GM12878 (cell line): Measurements from ENCODE around the gene NR3C1. TPM values are rescaled to one million over a fixed set of nuclear protein-coding genes. Genes with fewer than 3 reads are reported as not detected.

Experiments used
- ATAC-seq: fragments of 200-7000 bp; cut with Tn5 transposase; 3 replicates; pipeline ENCODE4 v1.9.1; 2020; ENCODE audit warnings: mild to moderate bottlenecking, moderate library complexity
- BruUV-seq: library from RNA; stranded (reverse); fragments of 400-500 nt; replicated peaks from 2 replicates; lab custom pipeline; 2021; lab: Mats Ljungman, UMichigan
- CTCF ChIA-PET: fragments of 300-600 bp; sonication (Branson Sonifier 250); formaldehyde crosslinking; extraction: SDS; loops from one replicate; lab custom pipeline; 2021; ENCODE audit warnings: inconsistent platforms; lab: Yijun Ruan, JAX
- POLR2A ChIA-PET: fragments of 350-600 bp; formaldehyde crosslinking; extraction: SDS; loops from one replicate; lab custom pipeline; 2021; ENCODE audit warnings: inconsistent platforms; lab: Charles Lee
- RAD21 ChIA-PET: fragments of 300-600 bp; sonication (Branson Sonifier 250); formaldehyde crosslinking; loops from one replicate; lab custom pipeline; 2023; ENCODE audit warnings: antibody characterized with exemption; ENCODE audit not compliant: unreplicated experiment; lab: Charles Lee
- SMC1A ChIA-PET: fragments of 300-600 bp; sonication (Branson Sonifier 250); formaldehyde crosslinking; loops from one replicate; lab custom pipeline; 2023; ENCODE audit not compliant: unreplicated experiment, uncharacterized antibody; lab: Charles Lee
- DNase-seq: peaks from one replicate; pipeline ENCODE4 v3.0.0-alpha.2; 2011; ENCODE audit warnings: low read depth, low spot score
- FAIRE-seq: peaks from 3 replicates; lab custom pipeline; 2011; peaks lifted over from hg19 to GRCh38; lab: Jason Lieb, UNC
- H2AFZ ChIP-seq: 2 replicates; pipeline ENCODE4 v1.6.0; 2011; ENCODE audit warnings: low read depth, low read length, control low read depth; ENCODE audit not compliant: control insufficient read depth
- H3K27ac ChIP-seq: 2 replicates; pipeline ENCODE4 v1.5.1; 2011; ENCODE audit warnings: control low read depth; ENCODE audit not compliant: control insufficient read depth, insufficient read depth
- H3K27me3 ChIP-seq, 2 experiments: replicated peaks in 1 of 2; 2 replicates each; pipeline versions ENCODE4 v1.6.0 to v1.6.1; 2011; ENCODE audit warnings: low read length in 1 of 2; ENCODE audit not compliant: control insufficient read depth in 2 of 2, insufficient read depth in 2 of 2
- H3K36me3 ChIP-seq, 2 experiments: 2 replicates each; pipeline ENCODE4 v1.5.1; 2011; ENCODE audit warnings: low read length in 1 of 2; ENCODE audit not compliant: control insufficient read depth in 2 of 2, insufficient read depth in 2 of 2
- H3K4me1 ChIP-seq: 2 replicates; pipeline ENCODE4 v1.6.1; 2011; ENCODE audit warnings: mild to moderate bottlenecking, low read length, moderate library complexity, mixed read lengths; ENCODE audit not compliant: control insufficient read depth, insufficient read depth
- H3K4me2 ChIP-seq: 2 replicates; pipeline ENCODE4 v1.6.0; 2011; ENCODE audit warnings: control low read depth; ENCODE audit not compliant: control insufficient read depth, insufficient read depth
- H3K4me3 ChIP-seq: fragments of 200-600 bp; sonication (generic); 2 replicates; pipeline ENCODE4 v1.5.1; 2016
- H3K79me2 ChIP-seq: 2 replicates; pipeline ENCODE4 v1.6.0; 2011; ENCODE audit warnings: low read length; ENCODE audit not compliant: control insufficient read depth, insufficient read depth
- H3K9ac ChIP-seq: 2 replicates; pipeline ENCODE4 v1.8.0; 2011; ENCODE audit warnings: low read length, control low read depth, mixed read lengths; ENCODE audit not compliant: control insufficient read depth, insufficient read depth
- H3K9me3 ChIP-seq: replicated peaks from 3 replicates; pipeline ENCODE4 v1.5.1; 2011; ENCODE audit warnings: mild to moderate bottlenecking, low read length; ENCODE audit not compliant: control insufficient read depth, insufficient read depth
- H4K20me1 ChIP-seq: 2 replicates; pipeline ENCODE4 v1.6.0; 2011; ENCODE audit not compliant: control insufficient read depth, insufficient read depth
- ATF7 ChIP-seq: fragments of 450-650 bp; IDR thresholded peaks from 2 replicates; pipeline ENCODE4 v1.6.1; 2016; ENCODE audit warnings: low read depth, mild to moderate bottlenecking
- CBX3 ChIP-seq: fragments of 200-600 bp; sonication (generic); IDR thresholded peaks from 2 replicates; pipeline ENCODE4 v1.6.1; 2016; ENCODE audit warnings: low read depth, borderline replicate concordance
- CHD2 ChIP-seq: IDR thresholded peaks from 2 replicates; pipeline ENCODE4 v1.6.1; 2011; ENCODE audit warnings: low read depth, low read length, improper control_type of control experiment, borderline replicate concordance
- CREM ChIP-seq: IDR thresholded peaks from 2 replicates; pipeline ENCODE4 v1.6.1; 2014; ENCODE audit warnings: antibody characterized with exemption, low read depth
- EED ChIP-seq: sonication (generic); IDR thresholded peaks from 2 replicates; pipeline ENCODE4 v1.6.1; 2016; ENCODE audit warnings: antibody characterized with exemption, low read depth
- FOS ChIP-seq: IDR thresholded peaks from 3 replicates; pipeline ENCODE4 v1.6.1; 2011; ENCODE audit warnings: borderline replicate concordance; ENCODE audit not compliant: insufficient read length; ENCODE audit errors: extremely low read depth
- HDAC2 ChIP-seq: fragments of 200-600 bp; sonication (generic); IDR thresholded peaks from 2 replicates; pipeline ENCODE4 v1.6.1; 2017
- IKZF1 ChIP-seq: fragments of 450-650 bp; conservative IDR thresholded peaks from 2 replicates; pipeline ENCODE4 v1.6.1; 2017; ENCODE audit warnings: antibody characterized with exemption, mild to moderate bottlenecking
- NFXL1 ChIP-seq: fragments of 450-650 bp; IDR thresholded peaks from 2 replicates; pipeline ENCODE4 v1.6.1; 2017; ENCODE audit warnings: antibody characterized with exemption, mild to moderate bottlenecking, borderline replicate concordance
- NR2C1 ChIP-seq: fragments of 450-650 bp; IDR thresholded peaks from 2 replicates; pipeline ENCODE4 v1.6.1; 2017; ENCODE audit warnings: antibody characterized with exemption, mild to moderate bottlenecking, moderate library complexity
- PKNOX1 ChIP-seq: fragments of 450-650 bp; IDR thresholded peaks from 2 replicates; pipeline ENCODE4 v1.6.1; 2016; ENCODE audit warnings: mild to moderate bottlenecking
- POLR2A ChIP-seq: IDR thresholded peaks from 2 replicates; pipeline ENCODE4 v1.6.1; 2011; ENCODE audit warnings: low read depth, mild to moderate bottlenecking, low read length
- POLR2AphosphoS2 ChIP-seq: IDR thresholded peaks from 2 replicates; pipeline ENCODE4 v1.6.1; 2011; ENCODE audit warnings: low read depth, mild to moderate bottlenecking, low read length, improper control_type of control experiment, moderate library complexity
- RCOR1 ChIP-seq: conservative IDR thresholded peaks from 2 replicates; pipeline ENCODE4 v1.6.1; 2012; ENCODE audit warnings: low read depth, low read length, improper control_type of control experiment
- RELA ChIP-seq: fragments of 450-650 bp; IDR thresholded peaks from 2 replicates; pipeline ENCODE4 v1.8.0; 2014; ENCODE audit warnings: borderline replicate concordance; ENCODE audit not compliant: partially characterized antibody
- SIX5 ChIP-seq: IDR thresholded peaks from 2 replicates; pipeline ENCODE4 v1.6.1; 2011; ENCODE audit warnings: mild to moderate bottlenecking, low read depth, low read length, moderate library complexity; ENCODE audit not compliant: severe bottlenecking
- SREBF1 ChIP-seq: IDR thresholded peaks from 2 replicates; pipeline ENCODE4 v1.6.1; 2012; ENCODE audit warnings: mild to moderate bottlenecking, low read length
- SUZ12 ChIP-seq: fragments of 200-600 bp; sonication (generic); IDR thresholded peaks from one replicate; pipeline ENCODE4 v1.6.1; 2018; ENCODE audit warnings: antibody characterized with exemption, mild to moderate bottlenecking; ENCODE audit not compliant: unreplicated experiment
- TCF12 ChIP-seq: IDR thresholded peaks from 2 replicates; pipeline ENCODE4 v1.6.1; 2011; ENCODE audit warnings: low read depth, mild to moderate bottlenecking, low read length
- TCF3 ChIP-seq: IDR thresholded peaks from 2 replicates; pipeline ENCODE4 v1.6.1; 2012; ENCODE audit warnings: low read depth, mild to moderate bottlenecking, low read length, borderline replicate concordance; ENCODE audit not compliant: insufficient read depth
- TCF7 ChIP-seq: IDR thresholded peaks from 2 replicates; pipeline ENCODE4 v1.6.1; 2014; ENCODE audit warnings: antibody characterized with exemption, borderline replicate concordance
- ZBED1 ChIP-seq: IDR thresholded peaks from 2 replicates; pipeline ENCODE4 v1.6.1; 2016; ENCODE audit warnings: borderline replicate concordance
- ZNF217 ChIP-seq: fragments of 450-650 bp; IDR thresholded peaks from 2 replicates; pipeline ENCODE4 v1.6.1; 2017; ENCODE audit warnings: antibody characterized with exemption, mild to moderate bottlenecking
- ZNF24 ChIP-seq: fragments of 450-650 bp; IDR thresholded peaks from 2 replicates; pipeline ENCODE4 v1.6.1; 2017; ENCODE audit warnings: antibody characterized with exemption, mild to moderate bottlenecking
- ZSCAN29 ChIP-seq: fragments of 450-650 bp; IDR thresholded peaks from 2 replicates; pipeline ENCODE4 v1.6.1; 2017; ENCODE audit warnings: mild to moderate bottlenecking, moderate library complexity
- ZZZ3 ChIP-seq: IDR thresholded peaks from 2 replicates; pipeline ENCODE4 v1.6.1; 2011; ENCODE audit warnings: low read depth; ENCODE audit not compliant: control insufficient read depth, insufficient read length
- WGBS: methylation state at CpG from one replicate; pipeline ENCODE4 v1.1.6; 2016; ENCODE audit warnings: low lambda C conversion rate; ENCODE audit not compliant: insufficient replicate concordance, insufficient coverage; ENCODE audit errors: missing lambda C conversion rate; 5-methylcytosine and 5-hydroxymethylcytosine counted together
- in situ Hi-C: fragments of 300-500 bp; cut with MboI; formaldehyde crosslinking; loops from 9 replicates; pipeline ENCODE4 v1.14.3; 2018; ENCODE audit warnings: mixed read lengths
- intact Hi-C: fragments of 100-400 bp; cut with micrococcal nuclease; formaldehyde crosslinking; loops from one replicate; pipeline ENCODE4 v1.14.2; 2022; ENCODE audit not compliant: unreplicated experiment
- polyA plus RNA-seq, 11 experiments: library from polyadenylated mRNA; depleted of rRNA in 4 of 11; unstranded in 6 of 11; stranded (reverse) in 5 of 11; fragments of >200 nt; fragmentation: Nextera tagmentation in 4 of 11; fragmentation: Illumina TruSeq in 1 of 11; extraction: Ambion mirVana in 4 of 11; extraction: Trizol in 1 of 11; gene quantifications; 1 replicate in 1 of 11; 2 replicates in 10 of 11; pipeline versions ENCODE4 v1.2.1 to v1.2.3, GENCODE V29; 2011 to 2016; ENCODE audit warnings: inconsistent platforms in 2 of 11, missing spikeins in 2 of 11, low read depth in 1 of 11
- total RNA-seq, 4 experiments: library from RNA; depleted of rRNA in 3 of 4; stranded (reverse); fragments of >200 nt in 3 of 4; fragmentation: Illumina TruSeq in 1 of 4; extraction: Trizol in 1 of 4; gene quantifications; 2 replicates each; pipeline versions ENCODE4 v1.2.1 to v1.2.3, GENCODE V29; 2013 to 2021

The NR3C1 gene
- total and polyA plus RNA-seq, 10 of the 15 experiments (the other 5 are each of a cell fraction or from before 2014, with no cell fraction given): 49.7 to 141 (median 109) TPM

DNA sequence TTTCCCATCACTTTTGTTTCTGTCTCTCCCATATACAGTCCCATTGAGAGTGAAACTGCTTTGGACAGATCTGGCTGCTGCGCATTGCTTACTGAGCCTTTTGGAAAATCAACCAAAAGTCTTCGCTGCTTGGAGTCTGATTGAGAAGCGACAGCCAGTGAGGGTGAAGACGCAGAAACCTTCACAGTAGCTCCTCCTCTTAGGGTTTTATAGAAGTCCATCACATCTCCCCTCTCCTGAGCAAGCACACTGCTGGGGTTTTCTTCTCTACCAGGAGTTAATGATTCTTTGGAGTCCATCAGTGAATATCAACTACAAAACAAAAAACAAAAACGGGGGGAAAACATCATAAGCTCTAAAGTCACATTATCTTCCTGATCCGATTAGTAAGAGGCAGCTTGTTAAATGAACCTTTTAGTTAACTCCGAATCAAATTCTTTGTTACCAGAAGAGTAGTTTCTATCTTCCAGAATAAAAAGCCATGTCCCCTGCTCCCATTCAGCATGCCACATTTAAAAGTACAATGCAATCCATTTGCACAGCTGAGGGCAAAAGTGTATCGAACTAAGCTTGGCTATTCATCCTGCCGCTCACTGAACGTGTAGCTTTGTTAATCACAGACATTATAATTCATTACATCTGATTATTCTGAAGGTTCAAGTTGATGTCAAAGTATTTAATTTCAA, 2.8 kb downstream of the NR3C1 start:
- Histone ChIP-seq H3K4me3 (peak overlapping the region; percentile 83), H3K27me3 (no peaks in the 10 kb centered on the region), H2AFZ (no peak overlapping the region), H3K4me2 (peak overlapping the region; percentile 84), H3K27ac (peak overlapping the region; percentile 93), H3K79me2 (peaks cover 86% of the 10 kb centered on the region), H3K9ac (peak overlapping the region; percentile 92), H3K36me3 (peaks cover 0 to 16% of the 10 kb centered on the region in 2 experiments; a peak in 3 of 4 replicates), H3K4me1 (no peaks in the 10 kb centered on the region), H4K20me1 (no peaks in the 10 kb centered on the region; the same call in 1 of the 2 replicates), H3K9me3 (no peaks in the 10 kb centered on the region; the same call in 1 of the 3 replicates)
- no peak for DNase-seq
- BruUV-seq: TSS peak; percentile 48
- ChIA-PET RAD21 (interaction anchor here (0.5 to 2.5 kb wide), 42 partner anchors 7 to 566 kb away, joined by 3 to 24 read pairs (median 5); no protein-coding TSS in a partner anchor), SMC1A (interaction anchor here (0.7 to 3.3 kb wide), 41 partner anchors 10 to 742 kb away, joined by 3 to 32 read pairs (median 4); no protein-coding TSS in a partner anchor), POLR2A (interaction anchor here (0.7 to 2.3 kb wide), 18 partner anchors 12 to 475 kb away, joined by 3 to 17 read pairs (median 4); no protein-coding TSS in a partner anchor), CTCF (interaction anchor here (0.8 to 2.0 kb wide), 19 partner anchors 32 to 791 kb away, joined by 3 to 14 read pairs (median 5); no protein-coding TSS in a partner anchor)
- under 1% methylated on average over 10 of the region's 10 CpGs for whole genome bisulfite sequencing
- ATAC-seq: peak; percentile 17
- intact Hi-C loops (loop anchor here (5.0 to 10.0 kb wide), 7 partner anchors 168 to 787 kb away; no protein-coding TSS in a partner anchor), in situ Hi-C loops (loop anchor here (5.0 to 10.0 kb wide), 2 partner anchors 178 to 376 kb away; no protein-coding TSS in a partner anchor)
- FAIRE-seq: no peak
- TF ChIP-seq EED (peak; percentile 44; the same call in 1 of the 2 replicates), NFXL1 (no peak), TCF7 (no peak), HDAC2 (no peak), ZNF24 (peak; percentile 70), CREM (0 out of 2 replicates have a peak, but pooled peaks have one; percentile 8), RELA (no peak), ZSCAN29 (no peak), CHD2 (no peak), PKNOX1 (peak; percentile 64), SREBF1 (no peak), ZNF217 (no peak), POLR2A (0 out of 2 replicates have a peak, but pooled peaks have one; percentile 31), POLR2AphosphoS2 (peak; percentile 51; the same call in 1 of the 2 replicates), IKZF1 (0 out of 2 replicates have a peak, but pooled peaks have one; percentile 27), ZZZ3 (no peak), CBX3 (no peak), FOS (no peak), SIX5 (no peak), RCOR1 (no peak), ATF7 (no peak; the same call in 1 of the 2 replicates), ZBED1 (no peak), TCF3 (no peak), NR2C1 (no peak), SUZ12 (no peak), TCF12 (no peak)
